NCI-H2081 (cell line): Measurements from ENCODE around the gene C19orf12.

ENCODE experiments used
- DNase-seq, 2 experiments: peaks; one replicate each; lab custom pipeline; 2025; lab: John Stamatoyannopoulos, UW

Gene C19orf12

DNA sequence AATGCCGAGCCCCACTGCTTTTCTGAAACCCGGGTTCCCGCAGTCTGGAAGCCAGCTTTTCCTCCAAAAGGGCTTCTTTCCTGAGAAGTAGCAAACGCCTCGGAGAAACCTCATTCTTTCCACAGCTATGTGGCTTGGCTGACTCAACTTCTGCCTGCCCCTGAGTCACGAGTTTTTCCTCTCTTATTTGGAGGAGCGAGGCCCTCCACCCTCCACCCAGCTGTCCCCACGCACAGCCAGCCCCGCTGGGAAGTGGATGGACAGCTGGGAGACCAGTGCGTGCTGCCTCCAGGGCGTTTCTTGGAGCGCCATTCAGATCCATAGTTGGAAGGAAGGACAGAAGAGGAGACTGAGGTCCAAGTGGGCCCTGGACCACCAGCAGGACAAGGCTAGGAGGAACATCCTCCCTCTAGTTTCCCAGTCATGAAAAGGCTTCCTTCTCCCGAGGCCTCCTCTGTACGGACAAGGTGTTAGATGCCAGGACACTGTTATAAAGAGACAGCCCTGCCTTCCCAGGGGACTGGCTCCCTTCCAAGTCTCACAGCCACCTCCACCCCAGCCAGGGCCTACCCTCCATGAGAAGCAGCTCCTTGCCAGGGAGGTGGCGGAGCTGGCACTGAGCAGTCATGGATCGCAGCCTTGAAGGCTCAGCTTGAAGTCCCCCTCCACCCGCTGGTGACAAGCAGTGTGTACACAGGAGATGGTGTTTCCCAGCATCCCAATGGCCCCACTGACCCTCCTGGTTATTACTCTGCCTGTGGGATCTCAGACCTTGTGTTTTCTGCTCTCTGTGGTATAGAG lies 52.3 kb downstream of the C19orf12 start:
- no peak for DNase-seq

DNA sequence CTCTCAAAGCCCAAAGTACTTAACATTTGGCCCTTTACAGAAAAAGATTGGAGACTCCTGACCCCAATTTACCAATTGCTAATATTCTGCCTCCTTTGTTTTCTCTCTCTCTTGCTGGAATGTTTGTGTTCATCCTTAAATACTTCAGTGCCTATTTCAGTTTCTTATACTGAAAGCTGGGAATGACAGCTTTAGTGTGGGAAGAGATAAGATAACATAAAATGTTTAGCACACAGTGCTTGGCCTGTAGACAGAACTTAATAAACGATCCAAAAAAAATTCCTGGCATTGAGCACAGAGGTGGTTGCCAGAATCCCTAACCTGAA lies 52.8 kb downstream of the C19orf12 start:
- DNase-seq = no peak

DNA sequence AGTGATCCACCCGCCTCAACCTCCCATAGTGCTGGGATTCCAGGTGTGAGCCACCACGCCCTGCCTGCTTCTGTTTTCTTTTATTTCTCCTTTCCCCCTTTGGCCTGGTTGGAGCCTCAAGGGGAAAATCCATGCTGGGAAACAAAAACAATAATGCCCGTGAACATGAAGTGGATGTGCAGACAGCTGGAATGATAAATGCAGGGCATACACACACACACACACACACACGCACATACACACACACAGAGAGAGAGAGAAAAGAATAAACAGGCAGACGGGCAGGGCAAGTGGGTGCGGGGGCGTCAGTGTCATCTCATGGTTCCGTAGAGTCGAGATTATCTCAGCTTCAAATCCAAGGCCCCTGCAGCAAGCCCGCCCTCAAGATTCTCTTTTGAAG lies 54.2 kb downstream of the C19orf12 start:
- DNase-seq = no peak

DNA sequence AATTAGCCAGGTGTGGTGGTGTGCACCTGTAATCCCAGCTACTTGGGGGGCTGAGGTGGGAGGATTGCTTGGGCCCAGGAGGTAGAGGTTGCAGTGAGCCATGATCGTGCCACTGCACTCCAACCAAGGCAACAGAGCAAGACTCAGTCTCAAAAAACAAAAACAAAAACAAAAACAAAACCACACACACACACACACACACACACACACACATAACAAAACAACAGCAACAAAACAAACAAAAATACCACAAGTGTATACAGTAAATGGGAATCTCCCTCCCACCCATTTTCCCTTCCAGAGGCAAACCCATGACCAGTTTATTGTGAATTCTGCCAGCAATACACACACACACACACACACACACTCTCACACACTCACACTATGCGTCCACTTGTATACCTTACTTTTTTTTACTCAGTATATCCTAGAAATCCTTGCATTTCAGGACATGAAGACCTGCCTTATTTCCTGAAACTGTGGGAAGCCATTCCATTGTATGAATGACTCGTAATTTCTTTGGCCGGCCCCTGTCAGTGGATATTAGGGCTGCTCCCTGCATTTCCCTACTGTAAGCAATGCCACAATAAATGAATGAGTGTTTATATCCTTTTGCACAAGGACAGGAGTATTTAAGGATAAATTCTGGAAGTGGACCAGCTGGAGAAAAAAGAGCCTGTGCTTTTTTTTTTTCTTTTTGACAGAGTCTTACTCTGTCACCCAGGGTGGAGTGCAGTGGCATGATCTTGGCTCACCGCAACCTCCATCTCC lies 56.7 kb downstream of the C19orf12 start:
- no peak for DNase-seq

DNA sequence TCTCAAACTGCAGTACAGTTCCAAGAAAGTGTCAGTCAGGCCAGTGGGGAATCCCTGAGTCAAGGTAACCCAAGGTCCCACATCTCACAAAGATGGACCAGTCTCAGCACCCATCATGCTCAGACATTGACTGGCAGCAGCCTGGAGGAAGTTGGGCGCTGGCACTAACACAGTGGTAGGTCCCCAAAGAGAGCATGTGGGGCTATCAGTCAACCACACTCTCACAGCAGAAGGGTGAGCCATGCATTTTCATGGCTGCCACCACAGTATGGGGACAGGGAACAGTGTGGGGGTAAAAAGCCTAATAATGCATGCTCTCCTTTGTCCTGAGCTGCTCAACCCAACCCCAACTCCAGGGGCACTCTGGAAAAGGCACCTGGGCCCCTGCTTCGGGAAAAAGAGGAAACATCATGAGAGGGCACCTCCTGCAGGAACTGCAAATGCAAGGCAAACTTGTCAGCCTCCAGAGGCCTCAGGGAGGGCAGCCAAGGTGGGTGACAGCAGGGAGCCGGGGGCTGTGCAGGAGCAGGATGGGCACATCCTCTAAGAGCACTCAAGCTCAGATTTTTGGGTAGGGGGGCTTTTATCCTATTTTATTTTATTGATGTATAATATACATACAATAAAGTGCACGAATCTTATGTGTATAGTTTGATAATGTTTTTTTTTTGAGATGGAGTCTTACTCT lies 59.3 kb downstream of the C19orf12 start:
- no peak for DNase-seq

DNA sequence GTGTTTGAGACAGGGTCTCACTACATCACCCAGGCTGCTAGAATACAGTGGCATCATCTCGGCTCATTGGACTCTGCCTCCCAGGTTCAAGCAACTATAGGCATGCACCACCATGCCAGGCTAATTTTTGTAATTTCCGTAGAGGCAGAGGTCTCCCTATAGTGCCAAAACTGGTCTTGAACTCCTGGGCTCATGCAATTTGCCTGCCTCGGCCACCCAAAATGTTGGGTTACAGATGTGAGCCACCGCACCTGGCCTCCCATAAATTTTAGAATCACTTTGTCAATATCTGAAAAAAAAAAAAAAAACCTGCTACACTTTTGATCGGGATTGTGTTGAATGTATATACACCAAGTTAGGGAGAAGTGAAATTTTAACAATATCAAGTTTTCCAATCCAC lies 61.7 kb downstream of the C19orf12 start:
- no peak for DNase-seq

DNA sequence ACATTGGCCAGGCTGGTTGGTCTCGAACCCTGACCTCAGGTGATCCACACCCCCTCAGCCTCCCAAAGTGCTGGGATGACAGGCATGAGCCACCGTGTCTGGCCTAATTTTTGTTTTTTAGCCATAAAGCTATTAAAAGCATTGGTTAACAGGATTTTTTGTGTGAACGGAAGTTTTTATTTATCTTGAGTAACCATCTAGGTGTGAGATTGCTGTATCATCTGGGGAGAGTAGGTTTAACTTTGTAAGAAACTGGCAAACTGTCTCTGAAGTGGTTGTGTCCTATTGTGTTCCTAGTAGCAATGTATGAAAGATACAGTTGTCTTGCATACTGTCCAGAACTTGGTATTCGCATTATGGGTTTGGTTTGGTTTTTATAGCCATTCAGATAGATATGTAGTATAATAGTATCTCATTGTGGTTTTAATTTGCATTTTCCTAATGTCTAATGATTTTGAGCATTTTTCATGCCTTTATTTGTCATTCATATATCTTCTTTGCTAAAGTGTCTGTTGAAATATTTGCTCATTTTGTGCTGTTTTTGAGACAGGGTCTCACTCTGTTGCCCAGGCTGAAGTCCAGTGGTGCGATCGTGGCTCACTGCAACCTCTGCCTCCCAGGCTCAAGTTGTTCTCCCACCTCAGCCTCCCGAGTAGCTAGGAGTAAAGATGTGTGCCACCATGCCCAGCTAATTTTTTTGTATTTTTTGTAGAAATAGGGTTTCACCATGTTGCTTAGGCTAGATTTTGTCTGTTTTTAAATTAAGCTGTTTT lies 63.3 kb downstream of the C19orf12 start:
- DNase-seq = no peak

DNA sequence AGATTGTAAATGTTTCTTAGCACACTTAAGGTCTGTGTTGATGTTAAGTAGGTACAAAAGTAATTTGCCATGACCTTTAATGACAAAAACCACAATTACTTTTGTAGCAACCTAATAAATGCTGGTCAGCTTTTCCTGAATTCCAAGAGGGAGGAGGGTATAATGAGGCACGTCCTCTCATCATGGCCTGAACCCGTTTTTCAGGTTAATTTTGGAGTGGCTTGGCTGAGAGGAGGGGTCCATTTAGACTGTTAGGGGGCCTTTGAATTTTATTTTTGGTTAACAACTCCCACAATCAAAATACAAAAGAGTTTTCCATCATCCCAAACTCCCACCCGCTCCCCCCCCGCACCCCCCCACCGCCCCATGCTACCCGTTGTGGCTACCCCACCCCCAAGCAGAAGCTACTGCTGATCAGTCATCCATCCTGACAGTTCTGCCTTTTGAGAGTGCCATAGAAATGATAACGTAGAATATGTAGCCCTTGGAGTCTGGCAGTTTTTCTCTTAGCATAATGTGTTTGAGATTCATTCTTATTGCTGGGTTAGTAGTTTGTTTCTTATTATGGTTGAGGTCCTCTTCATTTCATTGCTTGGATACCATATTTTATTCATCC lies 64.2 kb downstream of the C19orf12 start:
- no peak for DNase-seq
